ENCODE results near the gene BHLHE40.
"Not testable (repeated sequence)": the region's sequence is repeated elsewhere in the genome, so short reads cannot be mapped to it uniquely, and the experiment has no call there.

The BHLHE40 gene

GRCh38 chr3:4979428-4980228 lies at the start of gene BHLHE40:
TSS of gene BHLHE40 (plus strand) at chr3:4979437. CDS start at chr3:4979719, 282 bp downstream.
- DNase-seq, result peak; percentile 76

DNA sequence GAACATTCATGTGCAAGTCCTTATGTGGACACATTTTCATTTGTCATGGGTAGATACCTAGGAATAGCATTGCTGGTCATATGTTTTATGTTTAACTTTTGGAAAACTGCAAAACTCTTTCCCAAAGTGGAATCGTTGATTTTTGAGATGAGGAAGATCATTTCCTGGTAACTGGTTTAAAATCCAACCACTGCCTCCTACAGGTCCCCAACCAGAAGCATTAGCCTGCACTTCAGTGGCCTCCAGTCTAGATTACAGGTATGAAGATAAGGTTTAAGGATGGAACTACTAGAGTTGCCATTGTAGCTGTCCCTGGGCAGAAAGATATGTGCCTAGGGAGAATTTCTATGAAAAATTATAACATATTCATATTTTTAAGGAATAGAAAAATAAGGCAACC lies 48.7 kb upstream of the BHLHE40 start:
- DNase-seq, result no peak

- DNase-seq, result no peak
These were observed 45.2 kb upstream of the BHLHE40 start for GRCh38 chr3:4934050-4934449.

- DNase-seq, result no peak
These were observed 43.9 kb upstream of the BHLHE40 start for GRCh38 chr3:4935347-4935746.

GRCh38 chr3:4936982-4937614 lies 42.1 kb upstream of the BHLHE40 start:
- no peak for DNase-seq

- DNase-seq, result no peak
These were observed 40.8 kb upstream of the BHLHE40 start for GRCh38 chr3:4938281-4938982.

GRCh38 chr3:4939276-4939675 lies 40.0 kb upstream of the BHLHE40 start:
- DNase-seq, result no peak

DNA sequence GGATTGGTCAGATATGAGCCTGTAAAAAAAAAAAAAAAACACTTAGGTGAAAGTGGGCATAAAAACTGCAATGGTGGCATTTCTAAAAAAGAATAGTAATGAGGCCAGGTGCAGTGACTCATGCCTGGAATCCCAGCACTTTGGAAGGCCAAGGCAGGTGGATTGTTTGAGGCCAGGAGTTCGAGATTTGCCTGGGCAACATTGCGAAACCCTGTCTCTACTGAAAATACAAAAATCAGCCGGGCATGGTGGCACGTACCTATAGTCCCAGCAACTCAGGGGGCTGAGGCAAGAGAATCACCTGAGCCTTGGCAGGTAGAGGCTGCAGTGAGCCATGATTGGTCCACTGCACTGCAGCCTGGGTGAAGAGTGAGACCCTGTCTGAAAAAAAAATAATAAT lies 38.3 kb upstream of the BHLHE40 start:
- no peak for DNase-seq

- DNase-seq, result no peak
These were observed 35.7 kb upstream of the BHLHE40 start for GRCh38 chr3:4943549-4943948.

DNA sequence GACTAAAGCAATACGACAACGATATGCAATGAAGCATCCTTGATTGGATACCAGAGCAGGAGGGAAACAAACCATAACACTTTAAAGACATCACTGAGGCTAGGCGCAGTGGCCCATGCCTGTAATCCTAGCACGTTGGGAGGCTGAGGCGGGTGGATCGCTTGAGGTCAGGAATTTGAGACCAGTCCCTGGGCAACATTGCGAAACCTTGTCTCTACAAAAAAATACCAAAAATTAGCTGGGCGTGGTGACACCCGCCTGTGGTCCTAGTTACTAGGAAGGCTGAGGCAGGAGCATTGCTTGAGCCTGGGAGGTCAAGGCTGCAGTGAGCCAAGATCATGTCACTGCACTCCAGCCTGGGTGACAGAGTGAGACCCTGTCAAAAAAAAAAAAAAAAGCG lies 33.9 kb upstream of the BHLHE40 start:
- no peak for DNase-seq

DNA sequence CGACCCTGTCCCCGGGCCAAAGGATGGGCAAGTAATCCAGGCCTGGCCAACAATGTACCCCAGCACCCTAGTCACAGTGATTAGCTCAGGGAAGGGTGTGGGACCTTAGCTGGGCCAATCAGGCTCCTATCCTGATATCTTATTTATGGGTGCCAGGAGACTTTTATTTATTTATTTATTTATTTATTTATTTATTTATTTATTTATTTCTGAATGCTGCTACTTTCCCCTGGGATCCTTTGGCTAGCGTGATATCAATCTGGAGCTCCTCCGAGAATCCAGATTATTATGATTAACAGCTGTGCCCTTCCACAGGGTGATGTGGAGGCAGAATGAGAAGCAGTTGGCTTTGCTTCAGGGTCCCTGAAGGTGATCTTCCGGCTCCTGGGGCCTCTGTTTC lies 32.2 kb upstream of the BHLHE40 start:
- no peak for DNase-seq

DNA sequence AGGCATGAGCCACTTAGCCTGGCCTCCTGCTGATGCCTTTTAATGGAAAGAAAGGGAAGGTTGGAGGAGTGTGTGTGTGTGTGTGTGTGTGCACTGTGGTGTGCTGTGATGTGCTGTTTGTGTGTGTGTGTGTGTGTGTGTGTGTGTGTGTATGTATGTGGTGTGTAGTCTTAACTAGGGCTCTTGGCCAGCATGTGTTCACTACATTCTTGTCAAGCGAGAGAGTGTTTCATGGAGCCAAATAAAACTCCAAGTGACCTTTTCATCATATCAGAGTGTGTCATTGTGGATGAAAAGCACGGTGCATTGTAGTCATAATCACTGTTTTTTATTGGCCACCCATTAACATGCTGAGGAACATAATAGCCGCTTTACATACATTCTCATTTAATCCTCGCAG lies 30.8 kb upstream of the BHLHE40 start:
- DNase-seq, result no peak

- DNase-seq, result no peak
These were observed 30.2 kb upstream of the BHLHE40 start for GRCh38 chr3:4949004-4949403.

- DNase-seq, result no peak
These were observed 29.6 kb upstream of the BHLHE40 start for GRCh38 chr3:4949659-4950058.

GRCh38 chr3:4950351-4950784 lies 28.9 kb upstream of the BHLHE40 start:
- no peak for DNase-seq

GRCh38 chr3:4950948-4951347 lies 28.3 kb upstream of the BHLHE40 start:
- DNase-seq, result no peak

DNA sequence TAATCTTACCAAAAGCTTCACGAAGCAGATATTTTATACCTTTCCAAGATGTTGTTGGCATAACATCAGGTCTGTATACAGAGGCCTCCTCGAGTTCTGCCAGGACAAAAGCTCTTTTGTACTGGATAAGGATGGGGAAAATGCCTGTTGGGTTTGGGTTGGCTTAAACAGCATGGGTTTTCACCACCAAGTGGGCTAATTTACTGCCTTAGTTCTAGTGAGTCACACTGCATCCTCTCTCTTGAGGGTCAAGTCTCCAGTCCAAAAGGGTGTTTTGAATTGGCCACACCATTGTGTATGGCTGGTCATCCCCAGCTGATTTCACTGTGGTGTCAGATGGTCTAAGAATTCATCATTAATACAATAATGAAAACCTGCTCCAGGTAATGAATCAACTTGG lies 26.1 kb upstream of the BHLHE40 start:
- no peak for DNase-seq

DNA sequence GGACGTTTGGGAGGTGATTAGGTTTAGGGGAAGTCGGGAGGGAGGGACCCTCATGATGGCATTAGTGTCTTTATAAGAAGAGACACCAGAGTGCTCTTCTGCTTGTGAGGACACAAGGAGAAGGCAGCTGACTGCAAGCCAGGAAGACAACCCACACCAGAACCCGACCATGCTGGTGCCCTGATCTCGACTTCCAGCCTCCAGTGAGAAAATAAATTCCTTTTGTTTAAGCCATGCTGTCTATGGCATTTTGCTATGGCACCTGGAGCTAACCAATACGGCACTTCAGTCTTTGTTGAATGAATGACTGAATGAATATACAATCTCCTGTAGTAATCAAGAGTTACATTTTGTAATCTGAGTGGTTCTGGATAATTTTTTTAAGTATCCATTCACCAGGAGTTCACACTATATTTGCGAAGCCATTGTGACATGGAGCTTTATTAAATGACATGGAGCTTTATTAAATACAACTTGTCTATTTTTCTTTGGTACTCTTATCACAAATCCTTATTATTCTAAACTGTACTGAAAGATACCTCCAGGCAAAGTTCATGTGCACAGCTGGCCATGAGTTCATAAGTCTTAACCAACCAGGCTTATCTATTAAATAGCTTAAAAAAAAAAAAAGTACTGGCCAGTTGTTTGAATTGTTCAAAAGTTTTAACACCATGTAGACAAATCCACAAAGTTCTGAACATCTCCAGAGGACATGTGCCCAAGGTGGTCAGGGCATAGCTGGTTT lies 24.8 kb upstream of the BHLHE40 start:
- DNase-seq, result no peak

GRCh38 chr3:4956099-4956498 lies 23.1 kb upstream of the BHLHE40 start:
- DNase-seq, result no peak

DNA sequence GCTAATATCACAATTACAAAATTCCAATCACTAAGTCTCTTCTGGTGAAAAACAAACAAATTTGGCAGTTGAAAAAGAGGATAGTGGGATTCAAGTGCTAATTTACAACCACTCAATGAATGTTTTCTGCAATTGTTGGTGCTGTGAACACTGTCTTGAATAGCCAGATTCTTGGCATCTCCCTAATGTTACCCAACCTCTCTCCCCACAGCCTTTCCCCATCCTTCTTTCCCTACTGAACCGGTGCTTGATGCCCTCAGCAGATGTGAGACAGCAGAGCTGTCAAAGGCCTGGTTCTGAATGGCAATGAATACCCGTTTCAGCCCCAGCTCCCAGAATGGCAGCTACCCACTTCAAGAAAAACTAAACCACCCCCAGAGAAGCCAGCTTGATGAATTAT lies 22.5 kb upstream of the BHLHE40 start:
- no peak for DNase-seq

DNA sequence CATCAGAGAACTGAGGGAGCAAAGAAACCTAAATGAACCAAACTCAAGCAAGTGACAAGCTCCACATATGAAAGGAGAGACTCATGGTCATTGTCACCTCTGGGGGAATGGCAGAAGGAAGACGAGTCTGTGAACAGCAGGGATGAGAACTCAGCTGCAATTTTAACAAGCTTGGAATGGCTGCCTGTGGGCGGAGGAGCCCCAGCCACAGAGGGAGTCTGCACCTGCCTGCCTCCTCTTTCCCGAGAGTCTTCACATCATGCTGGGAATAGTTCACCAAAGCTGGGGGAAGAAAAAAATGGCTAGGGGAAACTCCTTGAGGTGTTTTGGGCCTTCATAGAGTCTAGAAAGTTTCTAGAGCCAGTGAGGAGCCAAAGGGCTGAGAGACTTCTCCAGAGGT lies 21.3 kb upstream of the BHLHE40 start:
- no peak for DNase-seq

DNA sequence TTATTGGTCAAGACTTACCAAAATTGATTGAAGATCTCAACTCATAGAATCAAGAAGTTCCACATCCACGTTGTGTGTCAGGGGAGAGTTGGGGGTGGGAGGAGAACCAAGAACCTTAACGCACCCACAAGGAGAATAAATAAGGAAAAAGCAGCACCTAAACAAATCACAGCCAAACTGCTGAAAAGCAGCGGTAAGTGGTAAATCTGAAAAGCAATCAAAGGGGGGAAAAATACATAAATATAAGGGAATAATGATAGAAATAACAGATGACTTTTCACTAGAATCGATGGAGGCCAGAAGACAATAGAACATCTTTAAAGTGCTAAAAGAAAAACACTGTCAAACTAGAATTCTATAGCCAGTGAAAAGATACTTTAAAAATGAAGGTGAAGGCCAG lies 20.1 kb upstream of the BHLHE40 start:
- DNase-seq, result no peak

DNA sequence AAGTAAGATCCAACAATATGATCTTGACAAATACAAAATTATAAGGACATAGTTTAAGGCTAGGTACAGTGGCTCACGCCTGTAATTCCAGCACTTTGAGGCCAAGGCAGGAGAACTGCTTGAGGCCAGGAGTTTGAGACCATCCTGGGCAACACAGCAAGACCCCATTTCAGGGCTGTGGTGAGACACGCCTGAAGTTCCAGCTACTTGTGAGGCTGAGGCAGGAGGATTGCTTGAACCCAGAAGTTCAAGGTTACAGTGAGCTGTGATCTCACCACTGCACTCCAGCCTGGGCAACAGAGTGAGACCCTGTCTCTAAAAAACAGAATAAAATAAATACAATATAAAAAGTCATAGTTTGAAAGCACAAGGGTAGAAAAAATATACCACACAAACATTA lies 17.4 kb upstream of the BHLHE40 start:
- DNase-seq, result not testable (repeated sequence)

Data from GOT3 (cell line).